Posterior vena cava (tissue), 2 donors: Measurements from ENCODE around the gene TAX1BP3. TPM values are rescaled to one million over a fixed set of nuclear protein-coding genes. Genes with fewer than 3 reads are reported as not detected.

ENCODE experiments used
- DNase-seq: peaks from one replicate; pipeline ENCODE4 v3.0.0-alpha.2; 2020; ENCODE audit warnings: low spot score
- intact Hi-C, 2 donors: fragments of 100-400 bp; cut with DNase I; formaldehyde crosslinking; loops; one replicate each; pipeline versions ENCODE4 v1.14.1 to v1.14.2; 2022 to 2023
- total RNA-seq, 2 donors: library from RNA; stranded (reverse); fragmentation: NEBNext Ultra II Directional; extraction: Animal tissue kit (Norgen Biotek cat#: 25700); gene quantifications; one replicate each; pipeline ENCODE4 v1.2.1, GENCODE V29; 2021
- donor health status: DM: yes; HTN: yes; CAD: no.
- donor health status: DM: yes; HTN: yes; CAD: no.

TAX1BP3 gene
- total RNA-seq, 2 donors from 2014 or later = 106 to 126 TPM

- intact Hi-C loops = no loop called here
Observed at GRCh38 chr17:3665834-3666233, 2.5 kb downstream of the TAX1BP3 start.

GRCh38 chr17:3663102-3664011 lies 5.0 kb downstream of the TAX1BP3 start:
- DNase-seq = no peak
- intact Hi-C loops = no loop called here

More at GRCh38 chr17:3665834-3666233, 2.5 kb downstream of the TAX1BP3 start:
- DNase-seq = peak; percentile 74

- intact Hi-C loops = no loop called here
- peak; percentile 79 for DNase-seq
Observed at GRCh38 chr17:3660311-3660891, 8.0 kb downstream of the TAX1BP3 start.

GRCh38 chr17:3659541-3660111 lies 8.8 kb downstream of the TAX1BP3 start:
- intact Hi-C loops = no loop called here
- DNase-seq = peak; percentile 96

DNA sequence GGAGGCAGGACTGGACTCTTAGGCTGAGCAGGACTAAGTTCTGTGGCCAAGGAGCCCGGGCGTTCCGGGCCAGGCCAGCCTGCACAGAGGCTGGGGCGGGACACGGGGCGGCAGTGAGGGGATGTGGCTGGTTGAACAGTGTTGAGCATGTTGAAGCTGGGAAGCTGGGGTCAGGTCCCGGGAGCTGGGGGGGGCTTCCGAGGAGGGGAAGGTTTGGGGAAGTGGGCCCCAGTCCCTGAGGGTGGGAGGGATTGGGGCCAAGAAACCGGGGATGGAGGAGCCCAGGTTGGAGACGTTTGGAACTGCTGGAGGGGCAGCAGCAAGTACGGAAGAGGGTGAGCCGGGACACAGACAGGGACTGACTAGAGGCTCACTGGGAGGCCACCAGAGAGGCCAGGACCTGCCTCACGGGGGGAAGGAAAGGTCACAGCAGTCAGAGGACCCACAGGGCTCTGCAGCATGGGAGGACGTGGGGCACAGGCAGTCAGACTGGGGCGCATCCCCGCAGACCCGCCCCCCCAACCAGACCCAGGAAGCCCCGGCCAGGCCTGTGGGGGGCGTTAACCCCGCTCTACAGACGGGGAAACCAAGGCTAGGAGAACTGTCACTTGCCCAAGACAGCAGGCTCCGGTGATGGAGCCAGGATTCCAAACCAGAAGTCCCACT lies 9.5 kb downstream of the TAX1BP3 start:
- intact Hi-C loops = no loop called here
- peak; percentile 73 for DNase-seq

DNA sequence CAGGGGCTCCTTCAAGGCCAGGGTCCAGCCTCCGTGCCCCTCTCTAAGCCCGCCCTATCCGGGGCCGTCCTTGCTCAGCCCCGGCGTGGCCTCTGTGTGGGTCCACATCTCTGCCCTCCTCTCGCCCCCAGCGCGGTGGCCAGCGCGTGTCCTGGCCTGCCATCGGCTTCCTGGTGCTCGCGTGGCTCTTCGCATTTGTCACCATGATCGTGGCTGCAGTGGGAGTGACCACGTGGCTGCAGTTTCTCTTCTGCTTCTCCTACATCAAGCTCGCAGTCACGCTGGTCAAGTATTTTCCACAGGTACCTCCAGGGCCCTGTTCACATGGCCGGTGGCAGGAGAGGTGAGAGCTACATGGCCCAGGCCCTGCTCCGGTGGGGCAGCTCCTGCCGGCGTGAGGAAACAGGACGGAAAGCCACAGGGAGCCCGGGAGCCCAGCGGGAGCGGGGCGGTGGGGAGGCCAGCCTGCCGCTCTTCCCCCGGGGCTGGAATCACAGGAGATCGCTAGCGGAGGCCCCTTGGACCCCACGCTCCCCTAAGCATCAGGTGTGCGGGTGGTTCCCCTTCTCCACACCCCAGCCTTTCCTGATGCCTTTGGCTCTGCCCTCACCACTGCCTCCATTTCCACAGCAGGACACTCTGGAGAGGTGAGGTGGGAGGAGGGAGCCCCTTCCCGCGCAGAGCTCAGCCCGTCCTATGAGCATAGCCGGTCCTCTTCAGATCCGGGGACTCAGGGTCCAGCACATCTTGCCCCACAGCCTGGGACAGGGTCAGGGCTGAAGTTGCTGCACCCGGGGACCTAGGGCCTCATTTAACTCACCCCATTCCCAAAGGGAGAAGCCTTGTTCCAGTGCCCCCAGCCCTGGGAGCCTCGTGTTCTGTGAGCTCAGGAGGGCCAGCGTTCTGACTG lies 10.2 kb downstream of the TAX1BP3 start:
- DNase-seq = peak; percentile 80
- intact Hi-C loops = no loop called here

DNA sequence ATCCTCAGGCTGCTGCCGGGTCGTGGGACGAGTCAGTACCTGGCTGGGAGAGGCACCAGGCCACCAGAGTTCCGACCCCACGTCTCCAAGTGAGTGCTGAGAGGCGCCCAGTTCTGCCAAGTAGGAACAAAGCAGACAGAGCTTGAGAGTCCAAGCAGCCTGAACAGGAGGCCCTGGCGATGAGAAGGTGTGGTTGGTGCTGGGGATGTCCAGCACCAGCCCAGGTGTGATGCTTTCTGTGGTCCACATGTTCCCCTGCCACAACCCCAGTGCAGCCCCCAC lies 10.8 kb downstream of the TAX1BP3 start:
- intact Hi-C loops = no loop called here
- no peak for DNase-seq

GRCh38 chr17:3656755-3657587 lies 11.4 kb downstream of the TAX1BP3 start:
- DNase-seq = peak; percentile 72

GRCh38 chr17:3656353-3656752 lies 12.0 kb downstream of the TAX1BP3 start:
- intact Hi-C loops = no loop called here
- DNase-seq = no peak

More at GRCh38 chr17:3656755-3657587, 11.4 kb downstream of the TAX1BP3 start:
- intact Hi-C loops = no loop called here

- DNase-seq = no peak
- intact Hi-C loops = no loop called here
Observed at GRCh38 chr17:3655766-3656165, 12.6 kb downstream of the TAX1BP3 start.

DNA sequence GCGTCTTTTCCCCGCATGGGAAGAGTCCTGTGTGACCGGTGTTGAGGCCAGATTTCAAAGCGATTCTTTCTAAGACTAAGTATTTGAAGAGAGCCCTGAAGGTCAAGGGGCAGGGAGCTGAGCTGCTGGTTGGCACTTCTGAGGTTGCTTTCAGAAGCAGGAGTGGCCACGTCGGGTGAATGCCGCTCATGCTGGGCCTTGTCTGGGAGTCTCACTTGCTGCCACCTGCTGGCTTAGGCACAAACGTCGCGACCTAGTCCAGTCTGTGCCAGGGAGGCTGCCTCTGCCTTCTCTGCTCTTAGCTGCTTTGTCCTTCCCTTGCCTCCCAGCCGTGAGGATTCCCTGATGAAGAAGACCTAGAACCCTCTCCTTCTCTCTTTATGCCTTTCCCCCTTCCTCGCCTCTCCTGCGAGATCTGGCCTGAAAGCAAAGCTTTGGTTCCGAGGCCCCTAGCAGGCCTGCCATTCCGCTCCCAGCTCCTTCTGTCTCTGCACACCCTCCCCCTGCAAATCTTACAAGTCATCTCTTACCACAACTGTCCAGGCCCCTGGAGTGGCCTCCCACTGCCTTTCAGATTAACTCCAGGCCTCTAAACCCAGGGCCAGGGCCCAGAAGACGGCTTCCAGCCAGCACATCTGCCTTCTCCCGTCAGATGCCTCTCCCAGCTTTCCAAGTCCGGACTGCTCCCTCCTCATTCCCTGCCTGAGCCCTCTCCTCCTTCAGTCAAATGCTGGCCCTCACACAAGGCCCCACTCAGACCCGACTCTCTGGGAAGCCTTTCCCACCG lies 20.4 kb downstream of the TAX1BP3 start:
- DNase-seq = no peak
- intact Hi-C loops = no loop called here

DNA sequence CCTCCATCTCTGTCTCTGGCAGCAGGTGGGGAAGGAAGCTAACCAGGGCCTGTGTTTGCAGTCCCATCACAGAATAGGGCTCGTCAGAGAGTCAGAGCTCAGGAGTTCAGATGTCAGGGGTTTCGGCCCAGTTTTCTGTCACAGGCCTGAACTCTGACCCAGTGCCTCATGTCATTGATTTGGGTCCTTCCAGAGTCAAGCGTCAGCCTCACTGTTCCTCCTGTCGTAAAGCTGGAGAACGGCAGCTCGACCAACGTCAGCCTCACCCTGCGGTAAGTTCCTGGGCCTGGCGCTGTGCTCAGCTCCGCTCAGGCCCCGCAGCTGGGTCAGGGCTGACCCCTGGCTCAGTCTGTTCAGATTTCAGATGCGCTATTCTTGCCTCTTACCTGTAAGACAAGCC lies 21.1 kb downstream of the TAX1BP3 start:
- no peak for DNase-seq
- intact Hi-C loops = no loop called here

GRCh38 chr17:3645310-3645709 lies 23.1 kb downstream of the TAX1BP3 start:
- intact Hi-C loops = no loop called here
- DNase-seq = no peak

GRCh38 chr17:3643889-3644349 lies 24.5 kb downstream of the TAX1BP3 start:
- intact Hi-C loops = no loop called here

DNA sequence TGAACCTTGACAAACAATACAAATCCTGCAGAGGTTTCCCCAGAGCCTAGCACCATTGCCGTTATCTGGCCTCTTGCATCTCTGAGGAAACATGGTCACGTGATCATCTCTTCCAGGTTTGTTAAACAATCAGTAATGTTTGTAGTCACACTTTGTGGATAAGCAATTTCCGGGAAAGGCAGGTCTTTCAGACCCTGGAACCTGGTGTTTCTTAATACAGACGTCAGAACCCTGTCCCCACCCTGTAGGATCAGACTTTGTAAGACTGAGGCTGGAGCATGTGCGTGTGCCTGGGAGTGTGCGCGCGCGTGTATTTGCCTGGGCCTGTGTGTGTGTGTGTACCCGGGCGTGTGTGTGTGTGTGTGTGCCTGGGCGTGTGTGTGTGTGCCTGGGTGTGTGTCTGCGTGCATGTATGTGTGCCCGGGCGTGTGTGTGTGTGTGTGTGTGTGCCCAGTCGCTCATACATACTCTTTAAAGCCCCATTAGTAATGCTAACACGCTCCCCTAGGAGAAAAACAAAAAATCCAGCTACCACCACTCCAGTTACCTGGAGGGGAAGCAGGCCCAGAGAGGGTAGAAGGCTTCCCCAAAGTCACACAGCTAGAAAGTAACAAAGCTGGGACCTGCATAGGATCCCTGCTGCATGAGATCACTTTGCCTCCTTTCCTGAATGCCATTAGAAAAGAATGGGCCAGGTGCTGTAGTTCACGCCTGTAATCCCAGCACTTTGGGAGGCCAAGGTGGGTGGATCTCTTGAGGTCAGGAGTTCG lies 26.5 kb downstream of the TAX1BP3 start:
- DNase-seq = no peak
- intact Hi-C loops = no loop called here

More at GRCh38 chr17:3643889-3644349, 24.5 kb downstream of the TAX1BP3 start:
- no peak for DNase-seq

DNA sequence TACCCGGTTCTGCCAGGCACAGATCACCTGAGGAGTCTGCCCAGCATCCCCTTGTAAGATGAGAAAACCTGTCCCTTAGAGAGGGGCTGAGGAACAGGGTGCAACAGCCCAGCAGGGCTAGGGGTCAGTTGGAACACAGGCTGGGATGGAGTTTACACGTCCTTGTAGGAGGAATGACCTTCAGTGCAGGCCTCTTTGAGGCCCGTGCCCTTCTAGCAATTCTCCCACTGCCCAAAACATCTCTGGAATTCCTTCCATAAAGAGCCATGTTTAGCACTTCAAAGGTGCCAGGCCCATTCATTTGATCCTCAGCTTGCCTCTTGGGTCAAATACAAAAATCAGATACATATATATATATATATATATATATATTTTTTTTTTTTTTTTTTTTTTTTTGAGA lies 27.4 kb downstream of the TAX1BP3 start:
- no peak for DNase-seq
- intact Hi-C loops = no loop called here
